Esophagus (tissue), 2 donors: Measurements from ENCODE around the gene LHX4. TPM values are rescaled to one million over a fixed set of nuclear protein-coding genes. Genes with fewer than 3 reads are reported as not detected.

ENCODE experiments used
- H3K27ac ChIP-seq, 2 donors: one replicate each; pipeline ENCODE4 v1.5.1; 2013; ENCODE audit warnings: low read depth in 2 of 2, mild to moderate bottlenecking in 2 of 2, inconsistent platforms in 1 of 2, low read length in 1 of 2, moderate library complexity in 1 of 2
- H3K27me3 ChIP-seq, 2 donors: one replicate each; pipeline ENCODE4 v1.6.1; 2013; ENCODE audit warnings: low read length in 2 of 2, control low read depth in 1 of 2, mild to moderate bottlenecking in 1 of 2; ENCODE audit not compliant: insufficient read depth in 2 of 2, control insufficient read depth in 1 of 2
- H3K36me3 ChIP-seq, 2 donors: one replicate each; pipeline ENCODE4 v1.6.1; 2013; ENCODE audit warnings: low read length in 1 of 2; ENCODE audit not compliant: control insufficient read depth in 2 of 2, insufficient read depth in 2 of 2
- H3K4me1 ChIP-seq, 2 donors: one replicate each; pipeline ENCODE4 v1.6.1; 2013; ENCODE audit warnings: low read length in 1 of 2; ENCODE audit not compliant: control insufficient read depth in 2 of 2, insufficient read depth in 2 of 2
- H3K4me3 ChIP-seq, 2 donors: one replicate each; pipeline ENCODE4 v1.5.1; 2013; ENCODE audit warnings: low read length in 2 of 2, mild to moderate bottlenecking in 2 of 2, low read depth in 1 of 2, moderate library complexity in 1 of 2
- H3K9me3 ChIP-seq, 2 donors: one replicate each; pipeline ENCODE4 v1.6.1; 2013; ENCODE audit warnings: mild to moderate bottlenecking in 2 of 2, low read depth in 1 of 2, low read length in 1 of 2, moderate library complexity in 1 of 2; ENCODE audit not compliant: control insufficient read depth in 2 of 2, insufficient read depth in 1 of 2
- WGBS, 2 donors: extraction: QIAGEN DNeasy Blood & Tissue Kit; methylation state at CpG; one replicate each; pipeline ENCODE4 v1.1.7; 2013; 5-methylcytosine and 5-hydroxymethylcytosine counted together
- polyA plus RNA-seq, 2 donors: library from polyadenylated mRNA; stranded (reverse); fragments of 200-250 nt; gene quantifications; one replicate each; pipeline ENCODE4 v1.2.3, GENCODE V29; 2013
- donor health status: healthy with polysubstance abuse.
- donor health status: Bipolar disorder and iron deficiency.

The LHX4 gene
- polyA plus RNA-seq, 2 donors = 0.13 to 0.28 TPM

DNA sequence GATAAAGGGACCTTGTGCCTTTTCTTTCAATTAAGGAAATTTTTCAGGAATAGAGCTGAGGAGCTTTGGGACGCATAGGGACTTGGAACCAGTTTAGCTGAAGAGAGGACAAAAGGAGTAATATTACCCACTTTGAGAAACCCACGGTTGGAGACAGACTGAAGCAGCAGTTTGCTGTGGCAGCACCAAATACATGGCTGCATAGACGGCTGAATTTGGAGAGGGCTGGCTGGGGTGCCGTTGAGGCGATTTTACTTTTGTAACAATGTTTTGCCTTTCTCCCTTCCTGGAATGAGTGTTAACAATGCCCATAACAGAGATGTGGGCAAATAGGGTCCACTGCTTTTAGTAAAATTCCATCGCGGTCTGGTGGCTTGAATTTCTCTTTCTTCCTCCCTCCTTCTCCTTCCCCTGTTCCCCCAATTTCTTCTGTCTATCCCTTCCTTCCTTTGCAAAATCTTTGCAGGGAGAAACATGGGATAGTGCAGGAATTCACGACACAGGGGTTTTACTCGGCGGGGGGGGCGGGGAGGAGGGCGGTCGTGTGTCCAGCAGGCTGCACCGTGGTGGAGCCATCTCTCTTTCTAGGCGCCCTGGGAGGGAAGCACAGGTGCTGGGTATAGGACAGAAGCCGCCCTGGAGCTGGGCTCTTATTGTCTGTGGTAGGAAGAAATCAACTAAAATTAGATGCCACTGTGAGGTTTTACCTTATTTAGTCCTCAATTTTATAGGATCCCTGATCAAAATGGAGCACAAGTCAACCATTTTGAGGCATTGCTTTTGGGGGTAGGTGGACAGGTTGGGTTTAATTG lies 6.8 kb downstream of the LHX4 start:
- H3K9me3 ChIP-seq = no peaks in the 10 kb centered on the region
- peaks cover 15 to 49% of the 10 kb centered on the region in 2 donors for H3K27me3 ChIP-seq
- no peaks in the 10 kb centered on the region for H3K36me3 ChIP-seq
- WGBS, 2 donors = 11 to 13% methylated on average over 16 of the region's 16 CpGs
- H3K27ac ChIP-seq = no peak overlapping the region
- H3K4me3 ChIP-seq = no peak overlapping the region
- H3K4me1 ChIP-seq = peaks cover 4 to 21% of the 10 kb centered on the region in 2 donors

DNA sequence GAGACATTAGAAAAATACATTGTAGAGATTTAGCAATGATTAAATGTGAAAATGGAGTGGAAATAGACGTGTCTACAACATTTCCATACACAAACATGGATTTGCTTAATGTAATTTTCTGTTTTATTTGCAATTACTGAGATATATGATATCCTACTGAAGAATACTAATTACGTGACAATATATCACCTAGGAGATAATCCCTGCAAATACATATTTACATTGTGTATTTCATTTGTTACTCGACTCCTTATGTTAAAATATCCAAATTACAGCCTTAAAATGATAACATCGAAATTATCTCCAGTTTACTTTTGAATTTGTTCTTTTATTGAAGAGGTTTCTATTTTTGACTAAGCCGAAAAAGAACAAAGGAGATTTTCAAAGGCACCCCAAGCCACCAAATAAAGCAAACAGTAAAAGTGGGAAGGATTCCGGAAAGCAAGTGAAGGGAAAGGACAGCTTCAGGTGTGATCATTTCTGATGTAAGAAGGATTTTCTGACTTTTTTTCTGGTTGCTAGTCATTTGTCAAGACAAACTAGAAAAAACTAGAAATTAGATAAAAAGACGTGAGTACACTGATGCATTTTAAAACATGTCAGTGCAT lies 7.9 kb downstream of the LHX4 start:
- H3K27ac ChIP-seq = no peak overlapping the region
- H3K27me3 ChIP-seq = peaks cover 10 to 41% of the 10 kb centered on the region in 2 donors
- peaks cover 4 to 18% of the 10 kb centered on the region in 2 donors for H3K4me1 ChIP-seq
- no peaks in the 10 kb centered on the region for H3K9me3 ChIP-seq
- no peaks in the 10 kb centered on the region for H3K36me3 ChIP-seq
- no peak overlapping the region for H3K4me3 ChIP-seq
- WGBS, 2 donors = 24 to 29% methylated on average over 7 of the region's 7 CpGs

DNA sequence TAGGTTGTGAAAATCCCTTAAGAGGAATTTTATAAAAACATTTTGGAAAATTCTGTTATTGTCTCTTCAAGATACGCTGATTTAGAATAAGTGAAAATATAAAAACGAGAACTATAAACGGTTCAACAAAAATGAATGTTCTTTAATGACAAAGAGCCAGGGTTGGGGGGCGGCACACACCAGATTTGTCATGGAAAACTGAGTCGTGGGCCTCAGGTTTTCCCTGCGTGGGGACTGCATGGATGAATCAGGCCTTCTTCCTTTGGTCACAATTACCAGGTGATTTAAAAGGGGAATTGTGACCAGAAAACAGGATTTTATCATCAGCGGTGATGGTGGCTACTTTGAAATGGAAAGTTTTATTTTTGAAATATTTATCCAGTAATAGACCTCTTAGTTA lies 8.6 kb downstream of the LHX4 start:
- Histone ChIP-seq H3K9me3 (no peaks in the 10 kb centered on the region), H3K36me3 (no peaks in the 10 kb centered on the region), H3K4me3 (no peak overlapping the region), H3K27me3 (peaks cover 10 to 34% of the 10 kb centered on the region in 2 donors), H3K27ac (no peak overlapping the region), H3K4me1 (peaks cover 4 to 15% of the 10 kb centered on the region in 2 donors)
- 25 to 29% methylated on average over 7 of the region's 7 CpGs for WGBS, 2 donors

DNA sequence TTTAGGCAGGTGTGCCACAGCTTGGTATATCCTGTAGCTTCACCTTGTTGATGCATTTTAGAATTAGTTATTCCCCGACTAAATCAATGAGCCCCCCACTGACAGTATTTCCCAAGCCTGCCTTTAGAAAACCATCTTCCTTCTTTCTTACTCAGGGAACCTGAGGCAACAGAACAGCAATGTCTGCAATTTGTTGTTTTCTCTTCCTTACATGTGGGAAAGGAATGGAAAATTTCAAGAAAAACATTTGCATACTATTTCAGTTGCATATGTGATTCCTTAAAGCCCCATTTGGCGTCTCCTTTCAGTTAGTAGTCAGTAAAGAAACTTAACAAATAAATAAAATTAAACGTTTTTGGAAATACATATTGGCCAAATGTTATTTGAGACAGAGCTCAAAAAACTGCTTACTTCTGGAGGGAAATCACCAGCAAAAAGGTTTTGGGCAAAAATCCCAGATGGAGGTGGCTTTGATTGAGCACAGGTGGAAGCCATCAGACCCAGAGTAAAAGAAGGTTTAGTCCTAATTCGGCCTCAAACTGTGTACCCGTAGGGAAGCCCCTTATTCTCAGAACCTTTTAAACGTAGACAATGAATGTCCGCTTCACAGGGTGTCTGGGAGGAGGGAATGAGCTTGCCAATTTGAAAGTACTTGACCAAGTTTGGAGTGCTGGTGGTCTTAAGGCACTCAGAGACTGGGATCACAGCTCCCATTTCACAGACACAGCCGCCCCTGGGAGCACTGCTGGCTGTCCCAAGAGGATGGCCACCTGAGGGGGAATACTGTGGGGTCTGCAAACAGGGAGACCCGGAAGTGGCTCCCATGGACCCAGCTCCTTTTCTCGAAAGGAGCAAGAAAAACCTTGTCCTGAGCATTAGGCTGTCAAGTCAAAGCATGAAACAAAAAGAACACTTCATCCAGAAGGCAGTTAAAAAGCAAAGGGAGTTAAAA lies 9.4 kb downstream of the LHX4 start:
- 16 to 18% methylated on average over 10 of the region's 10 CpGs for WGBS, 2 donors
- Histone ChIP-seq H3K36me3 (no peaks in the 10 kb centered on the region), H3K9me3 (no peaks in the 10 kb centered on the region), H3K27ac (no peak overlapping the region), H3K4me1 (peaks cover under 1 to 14% of the 10 kb centered on the region in 2 donors), H3K27me3 (peaks cover 10 to 32% of the 10 kb centered on the region in 2 donors), H3K4me3 (no peak overlapping the region)

DNA sequence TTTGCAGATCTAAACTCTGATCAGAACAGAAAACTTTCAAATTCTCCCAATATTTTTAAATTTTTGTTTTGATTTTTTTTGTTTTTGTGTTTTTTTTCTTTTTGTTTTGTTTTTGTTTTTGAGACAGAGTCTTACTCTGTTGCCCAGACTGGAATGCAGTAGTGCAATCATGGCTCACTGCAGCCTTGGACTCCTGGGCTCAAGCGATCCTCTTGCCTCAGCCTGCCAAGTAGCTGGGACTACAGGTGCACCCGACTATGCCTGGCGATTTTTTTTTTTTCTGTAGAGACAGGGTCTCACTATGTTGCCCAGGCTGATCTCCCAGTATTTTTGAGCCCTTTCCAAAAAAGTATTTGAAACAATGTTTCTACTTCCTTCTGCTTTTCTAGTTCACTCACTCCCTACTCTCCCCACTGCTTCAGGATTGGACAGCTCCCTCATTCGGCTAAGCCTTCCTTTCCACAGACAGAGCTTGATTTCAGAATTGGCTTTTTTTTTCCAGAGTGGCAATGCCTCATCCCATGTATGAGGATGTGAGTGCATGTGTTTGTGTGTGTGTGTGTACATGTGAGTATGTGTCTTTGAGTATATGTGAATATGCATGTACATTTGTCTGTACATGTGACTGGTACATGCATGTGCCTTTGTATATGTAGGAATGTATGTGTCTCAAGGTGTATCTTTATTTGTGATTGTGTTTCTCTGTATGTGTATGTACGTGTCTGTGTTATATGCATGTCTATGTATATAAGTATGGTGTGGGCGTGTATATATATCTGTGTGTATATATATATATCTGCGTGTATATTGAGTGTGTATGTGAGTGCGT lies 11.9 kb downstream of the LHX4 start:
- 66 to 70% methylated on average over 8 of the region's 8 CpGs for WGBS, 2 donors

DNA sequence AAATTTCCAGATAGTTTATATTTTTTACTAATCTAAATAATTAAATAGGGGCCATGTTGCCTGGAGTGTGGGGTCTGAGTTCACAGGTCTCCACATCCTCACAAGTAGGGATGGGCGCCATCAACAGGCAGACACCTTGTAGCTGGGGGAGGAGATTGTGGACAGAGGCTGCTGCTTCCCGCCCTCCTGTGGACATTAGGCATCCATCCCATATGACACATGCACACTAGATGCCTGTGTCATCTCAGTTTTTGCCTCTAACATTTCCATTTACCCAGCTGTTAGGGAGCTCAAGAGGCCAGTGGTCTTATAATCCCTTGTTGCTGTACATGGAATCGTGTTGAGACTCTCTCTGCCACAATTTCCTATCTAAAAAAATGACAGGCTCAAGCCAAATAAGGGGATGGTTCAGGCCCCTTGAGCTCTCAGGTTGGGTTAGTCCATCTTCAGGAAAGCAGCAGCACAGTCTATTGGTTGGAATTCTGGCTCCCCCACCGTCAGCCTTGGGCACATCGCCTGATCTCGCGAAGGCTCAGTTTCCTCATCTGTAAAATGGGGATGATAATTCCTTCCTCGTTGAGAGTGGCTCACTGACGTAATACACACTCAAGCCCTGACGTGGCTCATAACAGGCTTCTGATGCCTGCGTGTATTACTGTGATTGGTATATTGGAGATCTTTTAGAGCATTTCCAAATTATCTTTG lies 13.6 kb downstream of the LHX4 start:
- Histone ChIP-seq H3K4me1 (no peaks in the 10 kb centered on the region), H3K36me3 (no peaks in the 10 kb centered on the region), H3K27ac (no peak overlapping the region), H3K4me3 (no peak overlapping the region), H3K9me3 (no peaks in the 10 kb centered on the region), H3K27me3 (peaks cover 10% of the 10 kb centered on the region in 2 donors)
- WGBS, 2 donors = 86 to 87% methylated on average over 11 of the region's 11 CpGs

More for the DNA sequence above, 11.9 kb downstream of the LHX4 start:
- Histone ChIP-seq H3K4me3 (no peak overlapping the region), H3K27ac (no peak overlapping the region), H3K27me3 (peaks cover 10 to 13% of the 10 kb centered on the region in 2 donors), H3K36me3 (no peaks in the 10 kb centered on the region), H3K4me1 (no peaks in the 10 kb centered on the region), H3K9me3 (no peaks in the 10 kb centered on the region)

DNA sequence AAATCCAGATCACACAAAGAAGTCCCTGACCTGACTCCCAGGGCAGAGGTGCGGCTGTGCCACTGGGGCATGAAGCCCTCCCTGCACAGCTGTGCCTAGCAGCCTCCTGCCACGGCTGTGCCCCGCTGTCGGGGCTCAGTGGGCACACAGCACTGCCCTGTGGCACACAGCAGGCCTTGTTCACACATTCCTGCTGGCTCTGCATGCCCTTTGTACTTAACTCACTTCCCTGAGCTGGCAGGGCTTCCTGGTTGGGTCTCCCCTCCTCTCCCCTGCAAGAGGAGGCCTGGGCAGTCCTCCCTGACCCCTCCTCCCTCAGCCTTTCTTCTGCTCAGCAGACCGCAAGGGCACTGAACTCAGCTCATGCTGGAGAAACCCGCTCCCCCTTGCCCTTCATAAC lies 14.8 kb downstream of the LHX4 start:
- Histone ChIP-seq H3K4me3 (no peak overlapping the region), H3K27ac (no peak overlapping the region), H3K36me3 (no peaks in the 10 kb centered on the region), H3K4me1 (no peaks in the 10 kb centered on the region), H3K27me3 (peaks cover 2 to 5% of the 10 kb centered on the region in 2 donors), H3K9me3 (no peaks in the 10 kb centered on the region)
- 82 to 85% methylated on average over 6 of the region's 6 CpGs for WGBS, 2 donors

DNA sequence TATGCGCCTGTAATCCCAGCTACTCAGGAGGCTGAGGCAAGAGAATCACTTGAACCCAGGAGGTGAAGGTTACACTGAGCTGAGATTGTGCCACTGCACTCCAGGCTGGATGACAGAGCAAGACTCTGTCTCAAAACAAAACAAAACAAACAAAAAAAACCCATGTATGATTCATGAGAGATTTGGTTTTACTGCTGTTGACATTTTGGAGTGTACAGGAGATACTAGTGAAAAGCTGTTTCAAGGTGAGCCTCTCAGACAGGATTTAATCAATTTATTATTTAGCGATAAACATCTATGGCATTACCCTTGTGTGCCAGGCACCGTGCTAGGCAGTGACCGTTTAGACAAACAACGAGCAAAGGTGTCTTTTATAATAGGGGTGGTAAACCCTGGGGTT lies 16.5 kb downstream of the LHX4 start:
- Histone ChIP-seq H3K27ac (no peak overlapping the region), H3K36me3 (no peaks in the 10 kb centered on the region), H3K4me3 (no peak overlapping the region), H3K9me3 (no peaks in the 10 kb centered on the region), H3K4me1 (no peaks in the 10 kb centered on the region), H3K27me3 (no peaks in the 10 kb centered on the region)
- 93% methylated on average over 5 of the region's 5 CpGs for WGBS, 2 donors
